GM12878 (cell line): Measurements from ENCODE around the gene REPIN1.

Experiments used
- CBFB ChIP-seq: IDR thresholded peaks from 2 replicates; pipeline ENCODE4 v1.6.1; 2016; ENCODE audit warnings: antibody characterized with exemption, low read depth
- EGR1 ChIP-seq, 2 experiments: IDR thresholded peaks; 1 replicate in 1 of 2; 2 replicates in 1 of 2; pipeline ENCODE4 v1.6.1; 2011 to 2012; ENCODE audit warnings: low read depth in 2 of 2, low read length in 2 of 2, borderline replicate concordance in 1 of 2, mild to moderate bottlenecking in 1 of 2, moderate library complexity in 1 of 2
- GATAD2B ChIP-seq: fragments of 450-650 bp; conservative IDR thresholded peaks from 2 replicates; pipeline ENCODE4 v1.6.1; 2017; ENCODE audit warnings: low read depth, mild to moderate bottlenecking, moderate library complexity
- SPI1 ChIP-seq: IDR thresholded peaks from 2 replicates; pipeline ENCODE4 v1.6.1; 2011; ENCODE audit warnings: low read depth, mild to moderate bottlenecking, low read length, moderate library complexity, borderline replicate concordance; ENCODE audit not compliant: insufficient read depth
- TAF1 ChIP-seq: IDR thresholded peaks from 2 replicates; pipeline ENCODE4 v1.6.1; 2011; ENCODE audit warnings: mild to moderate bottlenecking, low read depth, low read length, borderline replicate concordance
- YBX1 ChIP-seq: fragments of 450-650 bp; IDR thresholded peaks from 2 replicates; pipeline ENCODE4 v1.6.1; 2016; ENCODE audit warnings: antibody characterized with exemption
- ZNF274 ChIP-seq: IDR thresholded peaks from one replicate; pipeline ENCODE4 v1.8.0; 2011; ENCODE audit not compliant: insufficient read length, insufficient read depth
- TF ChIP-seq, protein P1 (sequence below): IDR thresholded peaks from 2 replicates; pipeline ENCODE4 v1.6.1; 2011; ENCODE audit warnings: borderline replicate concordance, low read depth, mild to moderate bottlenecking, moderate library complexity, low read length; ENCODE audit not compliant: insufficient read depth, poor library complexity, severe bottlenecking
- TF ChIP-seq, protein P2 (sequence below), 3 experiments: IDR thresholded peaks in 2 of 3; conservative IDR thresholded peaks in 1 of 3; 2 replicates each; pipeline ENCODE4 v1.5.1; 2011; ENCODE audit warnings: low read depth in 3 of 3, low read length in 3 of 3, mild to moderate bottlenecking in 3 of 3, control low read depth in 2 of 3, moderate library complexity in 2 of 3, inconsistent platforms in 1 of 3, mixed read lengths in 1 of 3; ENCODE audit not compliant: control insufficient read depth in 2 of 3, insufficient read depth in 1 of 3; ENCODE audit errors: extremely low read depth in 1 of 3
- TF ChIP-seq, protein P3 (sequence below): fragments of 450-650 bp; IDR thresholded peaks from 2 replicates; pipeline ENCODE4 v1.6.1; 2017; ENCODE audit warnings: mild to moderate bottlenecking, low read depth, inconsistent platforms; ENCODE audit not compliant: poor library complexity, severe bottlenecking

DNA sequence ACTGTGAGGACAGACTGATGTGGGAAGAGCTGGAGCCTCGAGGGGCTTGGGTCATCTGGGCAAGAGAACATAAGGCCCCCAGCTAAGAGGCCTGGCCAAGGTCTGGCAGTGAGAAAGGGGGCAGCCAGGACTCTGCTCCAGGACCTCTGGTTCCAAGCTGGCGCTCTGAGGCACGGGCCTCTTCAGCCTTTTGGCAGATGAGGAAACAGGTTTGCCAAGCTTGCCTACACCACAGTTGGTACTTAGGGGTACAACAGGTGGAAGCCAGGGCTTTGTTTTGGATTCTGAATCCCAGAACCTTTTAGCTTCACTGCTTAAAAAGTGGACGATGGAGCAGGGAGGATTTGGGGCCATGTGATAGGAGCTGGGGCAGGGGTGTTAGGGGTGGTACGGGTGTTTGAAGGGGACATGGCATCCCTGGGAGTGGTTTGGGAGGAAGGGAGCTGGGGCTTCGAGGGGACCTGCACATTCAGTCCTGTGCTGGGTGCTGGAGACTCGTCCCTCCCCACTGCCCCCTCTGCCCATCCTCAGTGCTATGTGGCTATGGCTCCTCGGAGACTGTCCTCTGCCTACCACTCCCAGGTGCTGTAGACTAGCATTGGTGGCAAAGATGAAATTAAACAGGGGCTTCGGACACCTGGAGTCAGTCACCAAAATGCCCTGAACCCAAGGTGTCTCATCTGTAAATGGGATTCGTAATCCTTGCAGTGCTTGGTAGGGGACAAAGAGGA, 40.8 kb downstream of the REPIN1 start:
- TF ChIP-seq YBX1 = no peak
- TF ChIP-seq, protein P1, sequence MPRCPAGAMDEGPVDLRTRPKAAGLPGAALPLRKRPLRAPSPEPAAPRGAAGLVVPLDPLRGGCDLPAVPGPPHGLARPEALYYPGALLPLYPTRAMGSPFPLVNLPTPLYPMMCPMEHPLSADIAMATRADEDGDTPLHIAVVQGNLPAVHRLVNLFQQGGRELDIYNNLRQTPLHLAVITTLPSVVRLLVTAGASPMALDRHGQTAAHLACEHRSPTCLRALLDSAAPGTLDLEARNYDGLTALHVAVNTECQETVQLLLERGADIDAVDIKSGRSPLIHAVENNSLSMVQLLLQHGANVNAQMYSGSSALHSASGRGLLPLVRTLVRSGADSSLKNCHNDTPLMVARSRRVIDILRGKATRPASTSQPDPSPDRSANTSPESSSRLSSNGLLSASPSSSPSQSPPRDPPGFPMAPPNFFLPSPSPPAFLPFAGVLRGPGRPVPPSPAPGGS = no peak
- no peak for TF ChIP-seq ZNF274
- TF ChIP-seq, protein P2, sequence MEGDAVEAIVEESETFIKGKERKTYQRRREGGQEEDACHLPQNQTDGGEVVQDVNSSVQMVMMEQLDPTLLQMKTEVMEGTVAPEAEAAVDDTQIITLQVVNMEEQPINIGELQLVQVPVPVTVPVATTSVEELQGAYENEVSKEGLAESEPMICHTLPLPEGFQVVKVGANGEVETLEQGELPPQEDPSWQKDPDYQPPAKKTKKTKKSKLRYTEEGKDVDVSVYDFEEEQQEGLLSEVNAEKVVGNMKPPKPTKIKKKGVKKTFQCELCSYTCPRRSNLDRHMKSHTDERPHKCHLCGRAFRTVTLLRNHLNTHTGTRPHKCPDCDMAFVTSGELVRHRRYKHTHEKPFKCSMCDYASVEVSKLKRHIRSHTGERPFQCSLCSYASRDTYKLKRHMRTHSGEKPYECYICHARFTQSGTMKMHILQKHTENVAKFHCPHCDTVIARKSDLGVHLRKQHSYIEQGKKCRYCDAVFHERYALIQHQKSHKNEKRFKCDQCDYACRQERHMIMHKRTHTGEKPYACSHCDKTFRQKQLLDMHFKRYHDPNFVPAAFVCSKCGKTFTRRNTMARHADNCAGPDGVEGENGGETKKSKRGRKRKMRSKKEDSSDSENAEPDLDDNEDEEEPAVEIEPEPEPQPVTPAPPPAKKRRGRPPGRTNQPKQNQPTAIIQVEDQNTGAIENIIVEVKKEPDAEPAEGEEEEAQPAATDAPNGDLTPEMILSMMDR (IDR thresholded peaks at IDR 0.05 in 2 of 3, conservative IDR thresholded peaks at IDR 0.05 in 1 of 3; ENCODE audit: control insufficient read depth in 2 of 3, extremely low read depth in 1 of 3, insufficient read depth in 1 of 3, low read depth in 3 of 3, low read length in 3 of 3) = no peak
- no peak for TF ChIP-seq CBFB
- no peak for TF ChIP-seq EGR1 (IDR thresholded peaks at IDR 0.05; ENCODE audit: borderline replicate concordance in 1 of 2, low read depth in 2 of 2, low read length in 2 of 2)
- TF ChIP-seq GATAD2B = no peak
- no peak for TF ChIP-seq TAF1
- TF ChIP-seq SPI1 = no peak
- TF ChIP-seq, protein P3, sequence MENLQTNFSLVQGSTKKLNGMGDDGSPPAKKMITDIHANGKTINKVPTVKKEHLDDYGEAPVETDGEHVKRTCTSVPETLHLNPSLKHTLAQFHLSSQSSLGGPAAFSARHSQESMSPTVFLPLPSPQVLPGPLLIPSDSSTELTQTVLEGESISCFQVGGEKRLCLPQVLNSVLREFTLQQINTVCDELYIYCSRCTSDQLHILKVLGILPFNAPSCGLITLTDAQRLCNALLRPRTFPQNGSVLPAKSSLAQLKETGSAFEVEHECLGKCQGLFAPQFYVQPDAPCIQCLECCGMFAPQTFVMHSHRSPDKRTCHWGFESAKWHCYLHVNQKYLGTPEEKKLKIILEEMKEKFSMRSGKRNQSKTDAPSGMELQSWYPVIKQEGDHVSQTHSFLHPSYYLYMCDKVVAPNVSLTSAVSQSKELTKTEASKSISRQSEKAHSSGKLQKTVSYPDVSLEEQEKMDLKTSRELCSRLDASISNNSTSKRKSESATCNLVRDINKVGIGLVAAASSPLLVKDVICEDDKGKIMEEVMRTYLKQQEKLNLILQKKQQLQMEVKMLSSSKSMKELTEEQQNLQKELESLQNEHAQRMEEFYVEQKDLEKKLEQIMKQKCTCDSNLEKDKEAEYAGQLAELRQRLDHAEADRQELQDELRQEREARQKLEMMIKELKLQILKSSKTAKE = no peak
